Measurements from ENCODE around the gene NR2F6.
"Not testable (repeated sequence)": the region's sequence is repeated elsewhere in the genome, so short reads cannot be mapped to it uniquely, and the experiment has no call there.

Gene NR2F6

GRCh38 chr19:17282488-17283125 lies 36.9 kb upstream of the NR2F6 start:
- peak overlapping the region; percentile 56 for H2AFZ ChIP-seq
- H3K36me3 ChIP-seq (ENCODE audit: control insufficient read depth, insufficient read depth, low read length) = no peaks in the 10 kb centered on the region
- H3K4me1 ChIP-seq = no peaks in the 10 kb centered on the region
- H3K27me3 ChIP-seq (ENCODE audit: control insufficient read depth, insufficient read depth, low read length) = no peaks in the 10 kb centered on the region
- H3K4me3 ChIP-seq (ENCODE audit: low read depth, low read length) = no peak overlapping the region
- H3K9me3 ChIP-seq (ENCODE audit: control insufficient read depth, low read length) = no peaks in the 10 kb centered on the region
- H3K4me2 ChIP-seq (ENCODE audit: low read length) = peak overlapping the region; percentile 54
- no peak overlapping the region for H3K27ac ChIP-seq
- H3K79me2 ChIP-seq = no peaks in the 10 kb centered on the region
- no peak overlapping the region for H3K9ac ChIP-seq
- peak; percentile 92 for TF ChIP-seq CTCF (IDR thresholded peaks at IDR 0.05)

- Histone ChIP-seq H3K79me2 (no peaks in the 10 kb centered on the region), H3K9me3 (ENCODE audit: control insufficient read depth, low read length) (no peaks in the 10 kb centered on the region), H3K9ac (no peak within 1 kb of the TSS), H3K27me3 (ENCODE audit: control insufficient read depth, insufficient read depth, low read length) (no peaks in the 10 kb centered on the region), H3K4me3 (ENCODE audit: low read depth, low read length) (peak within 1 kb of the TSS; percentile 20), H3K4me1 (no peaks in the 10 kb centered on the region), H2AFZ (peak within 1 kb of the TSS; percentile 56), H3K27ac (no peak within 1 kb of the TSS), H3K36me3 (ENCODE audit: control insufficient read depth, insufficient read depth, low read length) (no peaks in the 10 kb centered on the region), H3K4me2 (ENCODE audit: low read length) (peak within 1 kb of the TSS; percentile 54)
- no peak for TF ChIP-seq CTCF (IDR thresholded peaks at IDR 0.05)
Measured at GRCh38 chr19:17281391-17282304, 35.9 kb upstream of the NR2F6 start, which contains the start of gene ANKLE1. Gene ANKLE1 (plus strand): TSS chr19:17281901. CDS start chr19:17281921, 20 bp downstream.

GRCh38 chr19:17279436-17279835 lies 33.7 kb upstream of the NR2F6 start:
- no peaks in the 10 kb centered on the region for H3K36me3 ChIP-seq (ENCODE audit: control insufficient read depth, insufficient read depth, low read length)
- no peak overlapping the region for H3K4me3 ChIP-seq (ENCODE audit: low read depth, low read length)
- no peak for TF ChIP-seq CTCF (IDR thresholded peaks at IDR 0.05)

GRCh38 chr19:17275441-17276175 lies 29.9 kb upstream of the NR2F6 start:
- H3K4me1 ChIP-seq = no peaks in the 10 kb centered on the region

More at GRCh38 chr19:17279436-17279835, 33.7 kb upstream of the NR2F6 start:
- H2AFZ ChIP-seq = no peak overlapping the region
- no peaks in the 10 kb centered on the region for H3K79me2 ChIP-seq
- no peak overlapping the region for H3K27ac ChIP-seq
- no peak overlapping the region for H3K4me2 ChIP-seq (ENCODE audit: low read length)
- no peaks in the 10 kb centered on the region for H3K4me1 ChIP-seq
- H3K9me3 ChIP-seq (ENCODE audit: control insufficient read depth, low read length) = no peaks in the 10 kb centered on the region
- no peak overlapping the region for H3K9ac ChIP-seq
- H3K27me3 ChIP-seq (ENCODE audit: control insufficient read depth, insufficient read depth, low read length) = no peaks in the 10 kb centered on the region

GRCh38 chr19:17274892-17275291 lies 29.2 kb upstream of the NR2F6 start:
- not testable (repeated sequence) for H3K4me1 ChIP-seq; H3K27ac ChIP-seq; H3K9me3 ChIP-seq (ENCODE audit: control insufficient read depth, low read length); H2AFZ ChIP-seq; H3K27me3 ChIP-seq (ENCODE audit: control insufficient read depth, insufficient read depth, low read length); H3K9ac ChIP-seq; H3K4me3 ChIP-seq (ENCODE audit: low read depth, low read length); H3K79me2 ChIP-seq; H3K36me3 ChIP-seq (ENCODE audit: control insufficient read depth, insufficient read depth, low read length); H3K4me2 ChIP-seq (ENCODE audit: low read length)

More at GRCh38 chr19:17275441-17276175, 29.9 kb upstream of the NR2F6 start:
- Histone ChIP-seq H3K4me3 (ENCODE audit: low read depth, low read length) (no peak overlapping the region), H3K4me2 (ENCODE audit: low read length) (no peak overlapping the region), H3K36me3 (ENCODE audit: control insufficient read depth, insufficient read depth, low read length) (no peaks in the 10 kb centered on the region), H2AFZ (no peak overlapping the region), H3K79me2 (no peaks in the 10 kb centered on the region), H3K9me3 (ENCODE audit: control insufficient read depth, low read length) (no peaks in the 10 kb centered on the region), H3K27ac (no peak overlapping the region), H3K27me3 (ENCODE audit: control insufficient read depth, insufficient read depth, low read length) (no peaks in the 10 kb centered on the region), H3K9ac (no peak overlapping the region)
- TF ChIP-seq CTCF (IDR thresholded peaks at IDR 0.05) = no peak
